ENCODE data around the gene EXOC3. TPM values are rescaled to one million over a fixed set of nuclear protein-coding genes. Genes with fewer than 3 reads are reported as not detected.

The EXOC3 gene
- total RNA-seq, 1 donor from 2014 or later = 19.2 TPM

GRCh38 chr5:430214-430925 is 12.6 kb upstream of the EXOC3 start:
- H3K4me3 ChIP-seq = no peak overlapping the region
- no peak overlapping the region for H3K27ac ChIP-seq
- no peaks in the 10 kb centered on the region for H3K4me1 ChIP-seq
- H4K20me1 ChIP-seq (ENCODE audit: low read depth) = no peaks in the 10 kb centered on the region
- H3K27me3 ChIP-seq = no peaks in the 10 kb centered on the region
- Mint-ChIP-seq H3K27me3 (ENCODE audit: insufficient read depth, low read depth) (peaks cover 4% of the 10 kb centered on the region), H3K4me3 (peak overlapping the region; percentile 22), H3K36me3 (peaks cover 3% of the 10 kb centered on the region), H3K27ac (peak overlapping the region; percentile 13), H3K4me1 (peaks cover 17% of the 10 kb centered on the region), H3K9me3 (peaks cover 5% of the 10 kb centered on the region)
- H3K36me3 ChIP-seq = no peaks in the 10 kb centered on the region
- H3K79me2 ChIP-seq (ENCODE audit: low read depth) = no peaks in the 10 kb centered on the region
- H3F3A ChIP-seq (ENCODE audit: low read depth) = no peaks in the 10 kb centered on the region
- H3K9me3 ChIP-seq (ENCODE audit: low read depth) = no peaks in the 10 kb centered on the region
- TF ChIP-seq EZH2 (IDR thresholded peaks at IDR 0.05) (no peak), EZH2phosphoT487 (IDR thresholded peaks at IDR 0.05) (no peak)
- TF ChIP-seq, protein P1, sequence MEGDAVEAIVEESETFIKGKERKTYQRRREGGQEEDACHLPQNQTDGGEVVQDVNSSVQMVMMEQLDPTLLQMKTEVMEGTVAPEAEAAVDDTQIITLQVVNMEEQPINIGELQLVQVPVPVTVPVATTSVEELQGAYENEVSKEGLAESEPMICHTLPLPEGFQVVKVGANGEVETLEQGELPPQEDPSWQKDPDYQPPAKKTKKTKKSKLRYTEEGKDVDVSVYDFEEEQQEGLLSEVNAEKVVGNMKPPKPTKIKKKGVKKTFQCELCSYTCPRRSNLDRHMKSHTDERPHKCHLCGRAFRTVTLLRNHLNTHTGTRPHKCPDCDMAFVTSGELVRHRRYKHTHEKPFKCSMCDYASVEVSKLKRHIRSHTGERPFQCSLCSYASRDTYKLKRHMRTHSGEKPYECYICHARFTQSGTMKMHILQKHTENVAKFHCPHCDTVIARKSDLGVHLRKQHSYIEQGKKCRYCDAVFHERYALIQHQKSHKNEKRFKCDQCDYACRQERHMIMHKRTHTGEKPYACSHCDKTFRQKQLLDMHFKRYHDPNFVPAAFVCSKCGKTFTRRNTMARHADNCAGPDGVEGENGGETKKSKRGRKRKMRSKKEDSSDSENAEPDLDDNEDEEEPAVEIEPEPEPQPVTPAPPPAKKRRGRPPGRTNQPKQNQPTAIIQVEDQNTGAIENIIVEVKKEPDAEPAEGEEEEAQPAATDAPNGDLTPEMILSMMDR (IDR thresholded peaks at IDR 0.05) = no peak
- H2AFZ ChIP-seq (replicated peaks) = no peak overlapping the region
- DNase-seq (ENCODE audit: low spot score) = no peak
- H3K4me2 ChIP-seq = no peak overlapping the region
- H3K9ac ChIP-seq = no peak overlapping the region

GRCh38 chr5:431001-431710 is 11.8 kb upstream of the EXOC3 start:
- Histone ChIP-seq H3K27me3 (no peaks in the 10 kb centered on the region), H3K9me3 (ENCODE audit: low read depth) (no peaks in the 10 kb centered on the region), H3K27ac (no peak overlapping the region), H3F3A (ENCODE audit: low read depth) (no peaks in the 10 kb centered on the region), H3K36me3 (no peaks in the 10 kb centered on the region), H3K4me1 (no peaks in the 10 kb centered on the region), H3K4me2 (no peak overlapping the region), H3K4me3 (no peak overlapping the region), H2AFZ (replicated peaks) (no peak overlapping the region), H3K9ac (no peak overlapping the region), H3K79me2 (ENCODE audit: low read depth) (no peaks in the 10 kb centered on the region), H4K20me1 (ENCODE audit: low read depth) (no peaks in the 10 kb centered on the region)
- H3K4me3 Mint-ChIP-seq = no peak overlapping the region
- no peak for TF ChIP-seq EZH2phosphoT487 (IDR thresholded peaks at IDR 0.05)
- TF ChIP-seq, protein P1 (IDR thresholded peaks at IDR 0.05) = peak; percentile 86
- peaks cover 3% of the 10 kb centered on the region for H3K36me3 Mint-ChIP-seq
- H3K4me1 Mint-ChIP-seq = peaks cover 17% of the 10 kb centered on the region
- DNase-seq (ENCODE audit: low spot score) = peak; percentile 80
- H3K9me3 Mint-ChIP-seq = peaks cover 3% of the 10 kb centered on the region
- H3K27me3 Mint-ChIP-seq (ENCODE audit: insufficient read depth, low read depth) = peaks cover 4% of the 10 kb centered on the region
- H3K27ac Mint-ChIP-seq = no peak overlapping the region

- H3K27me3 Mint-ChIP-seq (ENCODE audit: insufficient read depth, low read depth) = peaks cover 4% of the 10 kb centered on the region
- Histone ChIP-seq H3K4me2 (no peak overlapping the region), H3K9ac (no peak overlapping the region), H3K9me3 (ENCODE audit: low read depth) (no peaks in the 10 kb centered on the region), H3K4me3 (no peak overlapping the region), H3K27ac (no peak overlapping the region), H3K36me3 (no peaks in the 10 kb centered on the region), H3K27me3 (no peaks in the 10 kb centered on the region), H3F3A (ENCODE audit: low read depth) (no peaks in the 10 kb centered on the region), H3K4me1 (no peaks in the 10 kb centered on the region), H3K79me2 (ENCODE audit: low read depth) (no peaks in the 10 kb centered on the region), H2AFZ (replicated peaks) (no peak overlapping the region), H4K20me1 (ENCODE audit: low read depth) (no peaks in the 10 kb centered on the region)
- no peak overlapping the region for H3K4me3 Mint-ChIP-seq
- H3K9me3 Mint-ChIP-seq = peaks cover 3% of the 10 kb centered on the region
- DNase-seq (ENCODE audit: low spot score) = no peak
- H3K4me1 Mint-ChIP-seq = peaks cover 17% of the 10 kb centered on the region
- H3K27ac Mint-ChIP-seq = no peak overlapping the region
- TF ChIP-seq, protein P1 (IDR thresholded peaks at IDR 0.05) = no peak
- TF ChIP-seq EZH2phosphoT487 (IDR thresholded peaks at IDR 0.05) (no peak), EZH2 (IDR thresholded peaks at IDR 0.05) (no peak)
- peaks cover 3% of the 10 kb centered on the region for H3K36me3 Mint-ChIP-seq
These were observed 11.3 kb upstream of the EXOC3 start for GRCh38 chr5:431711-432050.

All from neural progenitor cell (in vitro differentiated cells).